Measurements from ENCODE around the gene SYMPK. TPM values are rescaled to one million over a fixed set of nuclear protein-coding genes. Genes with fewer than 3 reads are reported as not detected.

SYMPK gene
- total RNA-seq, 4 donors from 2014 or later: 28.4 to 36.6 (median 31.6) TPM

GRCh38 chr19:45882652-45883585 is 20.0 kb upstream of the SYMPK start:
- Histone ChIP-seq H3K27ac (peak overlapping the region; percentile 51 to 67 (median 60)), H3K4me3 (peak overlapping the region; percentile 36 to 66 (median 44)), H3K27me3 (no peaks in the 10 kb centered on the region), H3K36me3 (peaks cover 0 to 12% (median 0%) of the 10 kb centered on the region in 3 donors), H3K9me3 (no peaks in the 10 kb centered on the region), H3K4me1 (peaks cover 27 to 64% (median 35%) of the 10 kb centered on the region in 3 donors)
- WGBS, 2 donors: 18 to 39% methylated on average over 4 to 15 of the region's 47 CpGs
- peak; percentile 87 to 98 (median 95) for TF ChIP-seq CTCF (IDR thresholded peaks at IDR 0.05)
- peak in 1 of 4 donors; percentile 53 for TF ChIP-seq POLR2A (IDR thresholded peaks at IDR 0.05)
- intact Hi-C loops (cut with DNase I): no loop called here
- DNase-seq: no peak

GRCh38 chr19:45881909-45882528 is 19.1 kb upstream of the SYMPK start:
- no peak overlapping the region for H3K4me3 ChIP-seq
- WGBS, 2 donors: 19 to 30% methylated on average over 1 to 2 of the region's 4 CpGs

GRCh38 chr19:45881082-45881908 is 18.3 kb upstream of the SYMPK start:
- intact Hi-C loops (cut with DNase I): no loop called here
- TF ChIP-seq CTCF (IDR thresholded peaks at IDR 0.05): no peak
- no peak for TF ChIP-seq POLR2A (IDR thresholded peaks at IDR 0.05)
- H3K36me3 ChIP-seq: peaks cover 0 to 12% (median 0%) of the 10 kb centered on the region in 3 donors
- H3K9me3 ChIP-seq: no peaks in the 10 kb centered on the region
- no peak for DNase-seq
- peaks cover 35 to 69% (median 35%) of the 10 kb centered on the region in 3 donors for H3K4me1 ChIP-seq
- no peak overlapping the region for H3K27ac ChIP-seq
- WGBS, 2 donors: 81 to 84% methylated on average over 6 to 9 of the region's 10 CpGs
- H3K27me3 ChIP-seq: peaks cover 0 to 8% (median 0%) of the 10 kb centered on the region in 4 donors
- H3K4me3 ChIP-seq: no peak overlapping the region

More at GRCh38 chr19:45881909-45882528, 19.1 kb upstream of the SYMPK start:
- peaks cover 0 to 1% (median 0%) of the 10 kb centered on the region in 4 donors for H3K27me3 ChIP-seq
- peaks cover 0 to 12% (median 0%) of the 10 kb centered on the region in 3 donors for H3K36me3 ChIP-seq
- H3K27ac ChIP-seq: peak overlapping the region in 1 of 4 donors; percentile 67
- no peak for DNase-seq
- peaks cover 28 to 66% (median 35%) of the 10 kb centered on the region in 3 donors for H3K4me1 ChIP-seq
- no peak for TF ChIP-seq CTCF (IDR thresholded peaks at IDR 0.05)
- no peak for TF ChIP-seq POLR2A (IDR thresholded peaks at IDR 0.05)
- no peaks in the 10 kb centered on the region for H3K9me3 ChIP-seq
- intact Hi-C loops (cut with DNase I): no loop called here

- H3K4me3 ChIP-seq: no peak overlapping the region
- peaks cover 30 to 63% (median 32%) of the 10 kb centered on the region in 3 donors for H3K4me1 ChIP-seq
- H3K9me3 ChIP-seq: no peaks in the 10 kb centered on the region
- no peak for DNase-seq
- peaks cover 0 to 12% (median 0%) of the 10 kb centered on the region in 3 donors for H3K36me3 ChIP-seq
- intact Hi-C loops (cut with DNase I): no loop called here
- H3K27ac ChIP-seq: no peak overlapping the region
- TF ChIP-seq CTCF (IDR thresholded peaks at IDR 0.05): no peak
- TF ChIP-seq POLR2A (IDR thresholded peaks at IDR 0.05): no peak
- H3K27me3 ChIP-seq: peaks cover 0 to 13% (median 0%) of the 10 kb centered on the region in 4 donors
- WGBS, 2 donors: 89 to 90% methylated on average over 2 of the region's 2 CpGs
These were observed 17.0 kb upstream of the SYMPK start for GRCh38 chr19:45879971-45880370.
